Choroid plexus epithelial cell (primary cell): ENCODE data around the gene ZMYND10.

ENCODE experiments used
- DNase-seq: peaks from one replicate; pipeline ENCODE4 v3.0.0-alpha.2; 2010; ENCODE audit warnings: low read depth
- H3K4me3 ChIP-seq: 2 replicates; pipeline ENCODE4 v1.5.1; 2011; ENCODE audit warnings: low read depth, mild to moderate bottlenecking, control low read depth, low read length, moderate library complexity
- CTCF ChIP-seq: conservative IDR thresholded peaks from 2 replicates; pipeline ENCODE4 v1.5.1; 2011; ENCODE audit warnings: low read depth, mild to moderate bottlenecking, control low read depth, inconsistent platforms, low read length, moderate library complexity

ZMYND10 gene

GRCh38 chr3:50347187-50347813 is 1.8 kb upstream of the ZMYND10 start:
- TF ChIP-seq CTCF = peak; percentile 72
- peak; percentile 81 for DNase-seq
- no peak overlapping the region for H3K4me3 ChIP-seq

GRCh38 chr3:50345008-50345407 is 524 bp downstream of the ZMYND10 start:
- H3K4me3 ChIP-seq = no peak overlapping the region
- TF ChIP-seq CTCF = no peak

GRCh38 chr3:50342813-50343633 is 2.5 kb downstream of the ZMYND10 start:
- DNase-seq = no peak
- no peak overlapping the region for H3K4me3 ChIP-seq
- peak; percentile 25 for TF ChIP-seq CTCF

More at GRCh38 chr3:50345008-50345407, 524 bp downstream of the ZMYND10 start:
- no peak for DNase-seq

GRCh38 chr3:50341996-50342650 is 3.4 kb downstream of the ZMYND10 start:
- no peak for TF ChIP-seq CTCF
- H3K4me3 ChIP-seq = no peak overlapping the region
- no peak for DNase-seq

- no peak for TF ChIP-seq CTCF
- peak overlapping the region; percentile 65 for H3K4me3 ChIP-seq
- no peak for DNase-seq
These were observed 4.0 kb downstream of the ZMYND10 start for GRCh38 chr3:50341537-50341936.

- peak within 1 kb of the TSS; percentile 65 for H3K4me3 ChIP-seq
- TF ChIP-seq CTCF = no peak
- peak; percentile 65 for DNase-seq
These were observed 4.8 kb downstream of the ZMYND10 start, which contains the start of gene RASSF1 for GRCh38 chr3:50340448-50341329. RASSF1 (minus strand) TSS chr3:50340836; CDS start chr3:50340805, 31 bp downstream.
